Muscle layer of colon (tissue), 2 donors: ENCODE measurements around the gene ZNF423.
"Not testable (repeated sequence)": the region's sequence is repeated elsewhere in the genome, so short reads cannot be mapped to it uniquely, and the experiment has no call there.

Experiments used
- H3K27ac ChIP-seq: one replicate; pipeline ENCODE4 v1.7.0; 2013; ENCODE audit warnings: low read depth, mild to moderate bottlenecking, low read length, moderate library complexity
- H3K27me3 ChIP-seq, 2 donors: one replicate each; pipeline ENCODE4 v1.7.0; 2013; ENCODE audit warnings: low read length in 2 of 2, mild to moderate bottlenecking in 2 of 2; ENCODE audit not compliant: insufficient read depth in 2 of 2, control insufficient read depth in 1 of 2
- H3K36me3 ChIP-seq: one replicate; pipeline ENCODE4 v1.7.0; 2013; ENCODE audit warnings: mild to moderate bottlenecking, low read length; ENCODE audit not compliant: insufficient read depth
- H3K4me1 ChIP-seq: one replicate; pipeline ENCODE4 v1.7.0; 2013; ENCODE audit warnings: mild to moderate bottlenecking, low read length; ENCODE audit not compliant: insufficient read depth
- H3K4me3 ChIP-seq, 2 donors: one replicate each; pipeline ENCODE4 v1.7.0; 2013; ENCODE audit warnings: low read length in 2 of 2, low read depth in 1 of 2, mild to moderate bottlenecking in 1 of 2, moderate library complexity in 1 of 2
- H3K9ac ChIP-seq: one replicate; pipeline ENCODE4 v1.7.0; 2013; ENCODE audit warnings: low read length
- H3K9me3 ChIP-seq: one replicate; pipeline ENCODE4 v1.7.0; 2013; ENCODE audit warnings: mild to moderate bottlenecking, low read length
- donor health status: abdominal sarcoma.
- donor health status: Adenocarcinoma of cecum.

The ZNF423 gene

DNA sequence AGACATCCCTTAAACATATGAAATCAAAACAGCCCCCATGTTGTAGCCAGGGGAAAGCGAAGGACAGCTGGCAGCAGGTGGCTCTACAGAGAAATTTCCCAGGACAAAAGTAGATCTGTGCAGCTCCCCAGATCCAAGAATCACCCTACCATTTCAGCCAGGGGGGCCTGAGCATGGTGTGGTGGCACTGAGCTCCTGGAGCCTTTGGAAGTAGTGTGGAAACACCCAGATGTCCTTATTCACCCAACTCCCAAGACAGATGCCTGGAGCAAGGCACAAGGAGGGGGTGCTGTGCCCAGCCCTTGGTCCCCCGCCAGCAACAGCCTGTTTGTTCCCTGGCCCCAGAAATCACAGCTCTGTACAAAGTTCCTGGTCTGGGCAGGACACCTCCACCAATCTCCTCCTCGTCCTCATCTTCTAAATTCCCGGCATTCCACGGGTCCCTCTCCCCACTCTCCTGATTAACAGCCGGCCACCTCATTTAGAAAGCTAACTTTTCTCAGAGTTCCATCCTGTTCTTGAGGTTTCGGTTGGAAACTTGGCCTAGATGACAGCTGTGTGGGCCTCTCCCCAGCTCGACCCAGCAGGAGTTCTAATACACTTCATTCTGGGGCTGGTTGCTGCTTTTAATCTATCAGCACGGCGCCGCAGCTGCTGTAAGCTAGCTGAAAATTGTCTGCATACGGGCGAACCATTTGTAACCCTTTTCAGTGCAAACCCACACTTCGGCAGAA is 291.2 kb downstream of the ZNF423 start:
- no peak overlapping the region for H3K4me3 ChIP-seq
- no peak overlapping the region for H3K27ac ChIP-seq
- no peak overlapping the region for H3K9ac ChIP-seq

DNA sequence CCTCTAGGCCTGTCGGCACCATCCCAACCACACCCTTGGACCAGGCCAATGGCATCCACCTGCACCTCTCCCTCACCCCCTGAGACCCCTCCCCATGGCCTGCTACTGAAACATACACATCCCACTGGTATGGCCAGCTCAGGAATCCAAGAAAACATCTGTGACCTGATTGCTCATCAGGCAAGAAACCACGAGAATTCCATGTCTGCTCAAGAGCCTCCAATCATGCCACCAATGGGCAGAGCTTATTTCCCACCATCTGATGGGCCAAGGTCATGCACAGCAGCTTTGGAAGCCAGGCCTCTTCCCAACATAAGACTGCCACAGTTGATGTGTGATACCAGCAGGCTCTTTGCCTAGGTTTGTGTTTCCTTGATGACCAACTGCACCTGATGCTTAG is 292.2 kb downstream of the ZNF423 start:
- no peaks in the 10 kb centered on the region for H3K27me3 ChIP-seq
- no peak overlapping the region for H3K9ac ChIP-seq
- peaks cover 15% of the 10 kb centered on the region for H3K4me1 ChIP-seq
- H3K4me3 ChIP-seq: no peak overlapping the region
- no peak overlapping the region for H3K27ac ChIP-seq
- H3K36me3 ChIP-seq: no peaks in the 10 kb centered on the region
- no peaks in the 10 kb centered on the region for H3K9me3 ChIP-seq

More for the DNA sequence above, 291.2 kb downstream of the ZNF423 start:
- Histone ChIP-seq H3K9me3 (no peaks in the 10 kb centered on the region), H3K27me3 (no peaks in the 10 kb centered on the region), H3K36me3 (no peaks in the 10 kb centered on the region), H3K4me1 (peaks cover 15% of the 10 kb centered on the region)

DNA sequence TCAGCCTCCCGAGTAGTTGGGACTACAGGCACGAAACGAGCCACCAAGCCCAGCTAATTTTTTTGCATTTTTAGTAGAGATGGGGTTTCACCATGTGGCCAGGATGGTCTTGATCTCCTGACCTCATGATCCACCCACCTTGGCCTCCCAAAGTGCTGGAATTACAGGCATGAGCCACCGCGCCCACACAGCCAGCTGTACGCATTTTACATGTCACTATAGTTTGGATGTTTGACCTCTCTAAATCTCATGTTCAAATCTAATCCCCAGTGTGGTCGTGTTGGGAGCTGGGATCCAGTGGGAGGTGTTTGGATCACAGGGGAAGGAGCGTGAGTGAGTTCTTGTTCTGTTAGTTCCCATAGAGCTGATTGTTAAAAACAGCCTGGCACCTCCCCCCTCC is 293.0 kb downstream of the ZNF423 start:
- H3K4me3 ChIP-seq, H3K9ac ChIP-seq, H3K27ac ChIP-seq, H3K36me3 ChIP-seq, H3K27me3 ChIP-seq, H3K9me3 ChIP-seq: not testable (repeated sequence)
- peaks cover 15% of the 10 kb centered on the region for H3K4me1 ChIP-seq

DNA sequence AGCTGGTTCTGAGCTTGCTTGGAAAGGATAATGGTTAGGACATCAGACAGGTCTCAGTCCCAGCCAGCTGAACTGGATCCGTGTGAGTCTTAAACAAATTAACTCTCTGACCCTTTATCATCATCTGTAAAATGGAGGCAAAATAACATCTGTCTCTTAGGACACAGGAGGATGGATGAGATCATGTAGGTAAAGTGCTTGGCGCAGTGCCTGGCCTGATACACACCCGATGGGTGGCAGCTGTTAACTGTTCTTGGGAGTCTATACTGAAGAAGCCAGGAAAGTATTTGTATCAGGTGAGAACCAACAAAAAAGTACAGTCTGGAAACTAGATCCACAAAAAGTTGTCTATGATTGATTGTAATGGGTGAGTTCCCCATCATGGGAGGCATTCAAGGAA is 293.7 kb downstream of the ZNF423 start:
- Histone ChIP-seq H3K36me3 (no peaks in the 10 kb centered on the region), H3K9me3 (no peaks in the 10 kb centered on the region), H3K9ac (no peak overlapping the region), H3K27me3 (no peaks in the 10 kb centered on the region), H3K4me3 (no peak overlapping the region), H3K4me1 (peaks cover 15% of the 10 kb centered on the region), H3K27ac (no peak overlapping the region)

DNA sequence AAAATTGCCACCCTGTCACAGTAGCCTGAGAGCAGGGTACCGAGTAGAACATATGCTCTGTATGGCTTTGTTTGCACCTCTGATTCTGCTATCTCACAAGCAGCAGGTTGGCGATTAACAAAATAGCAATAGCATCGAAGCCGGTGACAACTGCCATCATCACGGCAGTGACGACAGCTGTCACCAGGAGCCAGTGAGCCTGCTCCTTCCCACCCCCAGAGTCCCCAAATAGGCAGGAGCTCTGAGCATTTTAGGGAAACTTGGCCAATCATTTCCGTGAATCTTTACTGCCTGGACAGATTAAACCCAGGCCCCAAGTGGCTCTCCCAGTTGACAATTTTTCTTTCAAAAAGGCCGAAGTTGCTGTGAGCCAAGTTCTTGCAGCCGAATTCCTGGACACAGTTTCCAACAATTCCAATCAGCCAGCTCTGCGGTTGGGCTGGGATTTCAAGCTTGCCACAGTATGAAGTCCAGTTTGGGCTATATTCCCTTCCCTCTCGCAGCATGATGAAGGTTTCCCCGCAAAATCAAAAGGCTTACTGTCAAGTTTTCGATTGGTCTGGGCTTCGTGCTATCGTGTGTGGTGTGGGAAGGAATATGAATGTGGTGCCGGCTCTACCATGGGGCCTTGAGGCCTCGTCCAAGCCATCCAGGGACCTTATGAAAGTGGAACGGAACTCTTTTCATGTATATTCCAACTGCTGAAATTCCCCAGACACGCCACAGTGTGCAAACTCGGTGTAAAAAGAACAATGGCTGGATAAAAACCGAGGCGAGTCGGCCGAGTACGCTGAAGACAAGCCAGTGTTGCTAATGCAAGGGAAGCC is 295.7 kb downstream of the ZNF423 start:
- no peaks in the 10 kb centered on the region for H3K36me3 ChIP-seq
- H3K27me3 ChIP-seq: no peaks in the 10 kb centered on the region
- H3K4me1 ChIP-seq: peaks cover 5% of the 10 kb centered on the region
- no peak overlapping the region for H3K4me3 ChIP-seq
- H3K9ac ChIP-seq: no peak overlapping the region
- H3K27ac ChIP-seq: no peak overlapping the region
- no peaks in the 10 kb centered on the region for H3K9me3 ChIP-seq

DNA sequence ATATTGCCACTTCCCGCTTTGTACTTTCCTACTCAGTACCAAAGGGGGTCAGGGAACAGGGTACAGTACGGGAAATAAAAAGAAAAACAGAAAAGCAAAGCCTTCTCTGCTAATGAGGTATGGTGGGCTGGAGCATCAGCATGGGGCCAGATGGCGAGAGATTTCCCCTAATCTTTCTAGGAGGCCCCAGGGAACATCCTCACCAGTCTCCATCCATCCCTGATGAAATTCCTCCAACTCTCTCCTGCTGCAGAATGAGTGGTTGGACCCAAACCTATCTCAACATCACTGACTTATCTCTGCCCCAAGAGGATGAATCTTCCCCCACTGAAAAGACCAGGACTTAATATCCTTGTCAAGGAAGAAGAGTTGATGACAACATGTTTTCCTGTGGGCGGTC is 296.7 kb downstream of the ZNF423 start:
- H3K4me1 ChIP-seq: no peaks in the 10 kb centered on the region
- no peak overlapping the region for H3K27ac ChIP-seq
- H3K4me3 ChIP-seq: no peak overlapping the region
- no peak overlapping the region for H3K9ac ChIP-seq
- no peaks in the 10 kb centered on the region for H3K27me3 ChIP-seq
- no peaks in the 10 kb centered on the region for H3K9me3 ChIP-seq
- no peaks in the 10 kb centered on the region for H3K36me3 ChIP-seq

DNA sequence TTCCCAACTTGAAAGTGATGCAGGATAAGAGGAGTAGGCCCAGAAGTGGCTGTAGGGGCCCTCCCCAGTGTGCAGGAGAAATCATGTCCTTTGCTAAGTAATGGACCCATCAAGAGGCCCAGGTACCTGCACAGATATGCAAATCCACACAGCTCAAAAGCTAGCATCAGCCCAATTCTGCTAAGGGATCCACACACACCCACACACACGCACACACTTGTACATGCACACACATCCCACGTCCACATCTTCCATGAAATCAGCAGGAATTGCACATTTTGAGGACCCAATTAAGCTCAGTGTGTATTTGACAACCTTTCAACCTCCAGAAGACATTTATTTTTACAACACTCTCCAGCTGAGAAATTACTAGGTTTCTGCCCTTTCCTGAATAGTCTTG is 297.5 kb downstream of the ZNF423 start:
- H3K27me3 ChIP-seq: no peaks in the 10 kb centered on the region
- H3K4me1 ChIP-seq: no peaks in the 10 kb centered on the region
- H3K36me3 ChIP-seq: no peaks in the 10 kb centered on the region
- H3K4me3 ChIP-seq: no peak overlapping the region
- H3K9ac ChIP-seq: no peak overlapping the region
- no peaks in the 10 kb centered on the region for H3K9me3 ChIP-seq
- H3K27ac ChIP-seq: no peak overlapping the region

DNA sequence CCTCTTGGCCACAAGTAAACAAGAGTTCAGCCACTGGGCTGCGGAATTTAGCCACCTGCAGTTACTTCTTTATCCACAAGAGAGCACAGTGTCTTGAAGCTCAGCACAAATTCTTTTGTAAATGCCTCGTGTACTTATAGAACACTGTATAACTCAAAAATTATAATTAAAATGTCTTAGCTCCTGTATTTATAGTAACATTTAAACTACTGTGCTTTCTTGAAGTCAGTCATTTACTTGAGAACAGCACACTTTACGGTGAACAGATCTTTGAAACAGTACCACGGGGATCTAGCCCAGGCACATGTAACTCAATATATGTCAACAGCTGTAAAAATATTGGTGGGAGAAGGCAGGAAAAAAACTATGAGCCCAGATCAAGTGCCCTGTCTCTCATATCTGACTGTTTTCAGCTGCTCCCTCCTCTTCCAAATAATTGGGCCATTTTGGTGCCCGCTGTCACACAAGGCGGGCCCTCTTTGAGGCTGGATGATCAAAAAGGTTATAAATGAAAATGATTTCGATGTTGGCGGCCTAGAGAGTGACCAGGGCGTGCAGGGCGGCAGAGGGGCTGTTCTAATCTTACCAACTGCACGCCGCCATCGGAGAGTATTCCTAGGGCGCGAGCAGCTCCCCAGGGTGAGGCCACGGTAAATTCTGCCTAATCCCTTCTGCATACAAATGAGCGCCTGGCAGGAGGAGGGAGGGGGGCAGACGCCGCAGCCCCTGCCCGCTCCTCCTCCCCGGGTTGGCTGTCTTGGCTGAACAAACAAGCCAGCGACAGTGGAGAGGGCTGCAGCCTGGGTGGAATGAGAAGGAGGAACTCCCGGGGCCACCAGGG is 299.1 kb downstream of the ZNF423 start:
- Histone ChIP-seq H3K27ac (no peak overlapping the region), H3K9ac (no peak overlapping the region), H3K27me3 (no peaks in the 10 kb centered on the region), H3K4me3 (no peak overlapping the region), H3K36me3 (no peaks in the 10 kb centered on the region), H3K9me3 (no peaks in the 10 kb centered on the region), H3K4me1 (no peaks in the 10 kb centered on the region)

DNA sequence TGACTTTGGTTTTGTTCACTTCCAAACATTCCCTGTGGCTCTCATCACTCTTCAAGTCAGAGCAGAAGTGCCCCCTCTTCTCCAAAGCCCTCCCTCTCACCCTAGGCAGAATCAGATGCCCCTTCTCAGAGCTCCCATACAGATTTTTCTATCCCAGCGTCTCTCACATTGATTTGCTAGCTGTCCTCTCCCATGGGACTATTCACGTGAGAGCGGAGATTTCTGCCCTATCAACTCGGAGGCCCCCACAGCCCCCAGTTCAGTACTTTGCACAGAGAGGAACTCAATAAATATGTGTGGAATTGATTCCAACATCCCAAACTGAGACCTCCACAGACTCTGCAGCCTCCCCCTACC is 299.7 kb downstream of the ZNF423 start:
- Histone ChIP-seq H3K36me3 (no peaks in the 10 kb centered on the region), H3K9me3 (no peaks in the 10 kb centered on the region), H3K27ac (no peak overlapping the region), H3K9ac (no peak overlapping the region), H3K4me1 (no peaks in the 10 kb centered on the region), H3K27me3 (no peaks in the 10 kb centered on the region), H3K4me3 (no peak overlapping the region)

DNA sequence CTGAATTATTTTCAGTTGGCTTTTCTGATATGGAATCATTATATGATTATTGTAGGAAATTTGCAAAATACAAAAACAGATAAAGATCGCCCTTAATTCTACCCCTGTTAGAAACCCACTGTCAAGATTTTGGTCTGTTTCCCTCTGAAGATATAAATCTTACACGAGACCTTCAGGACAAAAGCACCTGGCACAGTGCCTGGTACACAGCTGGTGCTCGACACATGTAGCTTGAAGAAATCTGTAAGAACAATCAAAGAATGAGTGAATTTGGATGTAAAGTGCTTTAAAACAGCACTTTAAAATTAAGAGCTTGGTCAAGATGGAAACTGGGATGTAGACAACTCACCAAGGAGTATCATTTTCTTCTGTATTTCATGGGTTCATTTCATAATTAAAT is 301.2 kb downstream of the ZNF423 start:
- Histone ChIP-seq H3K4me1 (no peaks in the 10 kb centered on the region), H3K4me3 (no peak overlapping the region), H3K27me3 (no peaks in the 10 kb centered on the region), H3K9me3 (no peaks in the 10 kb centered on the region), H3K27ac (no peak overlapping the region), H3K9ac (no peak overlapping the region), H3K36me3 (no peaks in the 10 kb centered on the region)

DNA sequence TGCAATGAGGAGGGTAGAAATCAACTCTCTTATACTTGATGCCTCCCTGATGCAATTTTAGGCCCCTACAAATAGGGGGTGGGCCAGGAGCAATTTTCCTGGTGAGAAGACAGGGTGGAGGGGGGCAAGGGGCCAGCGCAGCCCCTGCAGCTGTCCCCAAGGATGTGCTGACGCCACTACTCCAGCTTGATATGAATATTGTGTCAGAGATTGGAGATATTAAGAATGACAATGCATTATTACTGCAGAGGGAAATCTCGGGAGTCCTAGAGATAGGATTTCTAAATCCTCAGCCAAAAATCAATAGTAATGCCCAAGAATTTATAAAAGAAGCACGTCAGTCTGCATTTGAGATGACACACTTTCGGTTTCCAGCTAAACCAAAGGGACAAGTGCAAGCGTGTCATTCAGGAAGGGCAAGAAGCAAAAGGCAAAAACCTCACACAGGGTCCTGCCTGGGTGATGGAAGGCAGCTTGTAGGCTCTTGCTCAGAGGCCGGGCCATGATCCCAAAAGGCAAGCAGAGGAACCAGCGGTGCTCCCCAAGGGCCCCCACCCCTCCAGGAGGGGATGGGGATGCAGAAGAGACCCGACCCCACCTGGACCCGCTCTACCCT is 303.5 kb downstream of the ZNF423 start:
- no peaks in the 10 kb centered on the region for H3K9me3 ChIP-seq
- H3K27me3 ChIP-seq: no peaks in the 10 kb centered on the region

More for the DNA sequence above, 303.5 kb downstream of the ZNF423 start:
- Histone ChIP-seq H3K27ac (no peak overlapping the region), H3K4me3 (no peak overlapping the region), H3K9ac (no peak overlapping the region), H3K36me3 (no peaks in the 10 kb centered on the region), H3K4me1 (no peaks in the 10 kb centered on the region)
